Upper lobe of right lung (tissue), 1 donor: Measurements from ENCODE around the gene GCNT4. TPM values are rescaled to one million over a fixed set of nuclear protein-coding genes. Genes with fewer than 3 reads are reported as not detected.

Source experiments
- ATAC-seq: fragments of 200-7000 bp; cut with Tn5 transposase; one replicate; pipeline ENCODE4 v1.9.1; 2020; ENCODE audit warnings: mild to moderate bottlenecking, moderate library complexity
- DNase-seq: peaks from one replicate; pipeline ENCODE4 v3.0.0-alpha.2; 2020
- H3K27ac ChIP-seq: fragments of 200-600 bp; one replicate; pipeline ENCODE4 v1.8.0; 2022
- H3K27me3 ChIP-seq: fragments of 200-600 bp; one replicate; pipeline ENCODE4 v1.8.0; 2022; ENCODE audit warnings: mild to moderate bottlenecking
- H3K36me3 ChIP-seq: fragments of 200-600 bp; one replicate; pipeline ENCODE4 v1.8.0; 2022
- H3K4me1 ChIP-seq: fragments of 200-600 bp; one replicate; pipeline ENCODE4 v1.8.0; 2022
- H3K4me3 ChIP-seq: fragments of 200-600 bp; one replicate; pipeline ENCODE4 v1.8.0; 2022; ENCODE audit warnings: mild to moderate bottlenecking
- H3K9me3 ChIP-seq: fragments of 200-600 bp; one replicate; pipeline ENCODE4 v1.8.0; 2022
- CTCF ChIP-seq: fragments of 200-600 bp; IDR thresholded peaks from one replicate; pipeline ENCODE4 v1.8.0; 2022; ENCODE audit warnings: antibody characterized with exemption
- intact Hi-C: fragments of 100-400 bp; cut with DNase I; formaldehyde crosslinking; loops from one replicate; pipeline ENCODE4 v1.11.0; 2022
- total RNA-seq: library from RNA; stranded (reverse); fragmentation: NEBNext Ultra II Directional; extraction: Animal tissue kit (Norgen Biotek cat#: 25700); gene quantifications from one replicate; pipeline ENCODE4 v1.2.1, GENCODE V29; 2021
- donor health status: DM: no; HTN: yes; CAD: no; lungs with severe emphysema.

Gene GCNT4
- total RNA-seq, 1 donor from 2014 or later = 2.8 TPM

DNA sequence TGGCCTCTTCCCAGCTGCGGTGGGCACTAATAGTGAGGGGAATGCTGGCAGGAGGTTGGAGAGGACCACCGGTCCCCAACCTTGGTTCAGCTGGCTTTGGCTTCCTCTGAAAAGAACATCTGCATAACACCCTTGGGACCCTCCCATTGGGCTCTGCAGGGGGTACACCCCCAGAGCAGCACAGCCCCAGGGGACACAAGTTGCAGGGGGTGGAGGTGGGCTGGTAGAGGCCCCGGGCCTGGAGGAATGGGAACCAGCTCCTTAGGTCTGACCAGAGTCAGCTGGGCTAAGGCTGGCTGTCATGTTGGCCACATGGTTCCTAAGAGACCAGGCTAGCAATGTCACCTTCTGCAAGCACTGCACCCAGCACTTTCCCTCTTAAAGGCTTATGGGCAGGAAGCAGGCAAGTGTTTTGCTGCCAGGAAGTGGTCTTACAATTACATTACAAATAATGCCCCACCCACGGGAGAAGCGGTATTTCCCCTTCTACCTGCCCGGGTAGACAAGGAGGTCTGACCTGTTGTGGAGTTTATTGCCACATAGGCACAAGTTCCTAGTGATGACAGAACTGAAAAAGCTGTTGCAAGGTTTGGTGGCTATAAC is 18.1 kb downstream of the GCNT4 start:
- H3K4me3 ChIP-seq = no peak overlapping the region
- no peaks in the 10 kb centered on the region for H3K9me3 ChIP-seq
- intact Hi-C loops = no loop called here
- H3K27ac ChIP-seq = peak overlapping the region; percentile 47
- no peaks in the 10 kb centered on the region for H3K4me1 ChIP-seq
- ATAC-seq (peak; percentile 85), DNase-seq (no peak)
- no peaks in the 10 kb centered on the region for H3K27me3 ChIP-seq
- TF ChIP-seq CTCF = no peak
- no peaks in the 10 kb centered on the region for H3K36me3 ChIP-seq

GRCh38 chr5:75031366-75031765 is 21.0 kb downstream of the GCNT4 start:
- Histone ChIP-seq H3K9me3 (no peaks in the 10 kb centered on the region), H3K4me1 (no peaks in the 10 kb centered on the region), H3K27ac (no peak overlapping the region), H3K4me3 (no peak overlapping the region), H3K36me3 (no peaks in the 10 kb centered on the region), H3K27me3 (no peaks in the 10 kb centered on the region)
- ATAC-seq (no peak), DNase-seq (no peak)
- no peak for TF ChIP-seq CTCF
- intact Hi-C loops = no loop called here

- DNase-seq (no peak), ATAC-seq (no peak)
- no peak for TF ChIP-seq CTCF
- H3K36me3 ChIP-seq = no peaks in the 10 kb centered on the region
- H3K9me3 ChIP-seq = no peaks in the 10 kb centered on the region
- H3K27me3 ChIP-seq = no peaks in the 10 kb centered on the region
- H3K27ac ChIP-seq = no peak overlapping the region
- H3K4me3 ChIP-seq = no peak overlapping the region
- intact Hi-C loops = no loop called here
- H3K4me1 ChIP-seq = no peaks in the 10 kb centered on the region
These were observed 24.3 kb downstream of the GCNT4 start for GRCh38 chr5:75028090-75028489.

DNA sequence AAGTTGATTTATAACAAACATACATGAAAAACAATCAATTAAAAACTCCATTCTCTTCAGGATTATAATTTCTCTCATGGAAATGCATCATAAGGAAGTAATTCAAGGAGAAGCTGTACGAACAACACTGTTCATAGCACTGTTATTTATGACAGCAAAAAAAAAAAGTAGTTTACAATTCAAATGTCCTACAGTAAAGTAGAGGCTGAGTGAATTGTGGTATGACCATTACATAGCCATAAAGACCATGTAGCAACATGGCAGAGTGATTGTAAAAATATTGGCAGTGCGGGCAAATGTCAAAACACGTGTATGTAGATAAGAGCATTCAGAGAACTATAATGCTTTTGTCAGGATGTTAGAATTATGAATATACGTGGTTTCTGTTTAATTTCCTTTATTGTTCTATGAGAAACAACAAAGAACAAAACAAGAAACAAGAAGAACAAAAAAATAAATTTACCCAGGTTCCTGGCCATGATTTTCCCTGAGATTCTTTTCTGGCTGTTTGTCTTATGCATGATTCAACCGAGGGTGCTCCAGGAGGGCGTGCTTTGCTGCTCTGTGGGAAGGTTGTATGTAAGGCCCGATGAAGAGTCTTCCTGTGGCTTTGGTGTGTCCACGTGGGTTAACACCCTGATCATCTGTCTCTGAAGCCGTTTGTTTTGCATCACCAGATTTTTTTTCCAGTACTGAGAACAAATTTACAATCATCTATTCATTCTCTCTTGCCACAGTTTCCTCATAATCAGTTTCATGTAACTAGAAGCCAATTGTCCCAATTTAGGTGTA is 28.8 kb downstream of the GCNT4 start:
- Histone ChIP-seq H3K27me3 (no peaks in the 10 kb centered on the region), H3K36me3 (no peaks in the 10 kb centered on the region), H3K27ac (no peak overlapping the region), H3K9me3 (no peaks in the 10 kb centered on the region), H3K4me1 (no peaks in the 10 kb centered on the region), H3K4me3 (no peak overlapping the region)
- intact Hi-C loops = no loop called here
- DNase-seq (no peak), ATAC-seq (no peak)
- no peak for TF ChIP-seq CTCF

GRCh38 chr5:75021800-75022199 is 30.6 kb downstream of the GCNT4 start:
- intact Hi-C loops = no loop called here
- no peaks in the 10 kb centered on the region for H3K4me1 ChIP-seq
- H3K36me3 ChIP-seq = no peaks in the 10 kb centered on the region
- H3K4me3 ChIP-seq = no peak overlapping the region
- ATAC-seq = no peak
- H3K9me3 ChIP-seq = no peaks in the 10 kb centered on the region
- H3K27me3 ChIP-seq = no peaks in the 10 kb centered on the region
- no peak for TF ChIP-seq CTCF
- no peak for DNase-seq
- H3K27ac ChIP-seq = no peak overlapping the region
